NCI-H1417 (cell line): ENCODE results near the gene ZBTB12.

Experiments
- DNase-seq, 3 experiments: peaks; one replicate each; lab custom pipeline; 2025; lab: John Stamatoyannopoulos, UW

The ZBTB12 gene

GRCh38 chr6:31850765-31851484, 51.0 kb downstream of the ZBTB12 start:
- no peak for DNase-seq
